GM19239 (cell line): ENCODE results near the gene TIA1.
"Not testable (repeated sequence)": the region's sequence is repeated elsewhere in the genome, so short reads cannot be mapped to it uniquely, and the experiment has no call there.

Experiments used
- DNase-seq: peaks from one replicate; pipeline ENCODE4 v3.0.0; 2011; ENCODE audit warnings: low spot score; ENCODE audit not compliant: insufficient read length
- FAIRE-seq: peaks from 2 replicates; lab custom pipeline; 2011; peaks lifted over from hg19 to GRCh38; lab: Jason Lieb, UNC

TIA1 gene

DNA sequence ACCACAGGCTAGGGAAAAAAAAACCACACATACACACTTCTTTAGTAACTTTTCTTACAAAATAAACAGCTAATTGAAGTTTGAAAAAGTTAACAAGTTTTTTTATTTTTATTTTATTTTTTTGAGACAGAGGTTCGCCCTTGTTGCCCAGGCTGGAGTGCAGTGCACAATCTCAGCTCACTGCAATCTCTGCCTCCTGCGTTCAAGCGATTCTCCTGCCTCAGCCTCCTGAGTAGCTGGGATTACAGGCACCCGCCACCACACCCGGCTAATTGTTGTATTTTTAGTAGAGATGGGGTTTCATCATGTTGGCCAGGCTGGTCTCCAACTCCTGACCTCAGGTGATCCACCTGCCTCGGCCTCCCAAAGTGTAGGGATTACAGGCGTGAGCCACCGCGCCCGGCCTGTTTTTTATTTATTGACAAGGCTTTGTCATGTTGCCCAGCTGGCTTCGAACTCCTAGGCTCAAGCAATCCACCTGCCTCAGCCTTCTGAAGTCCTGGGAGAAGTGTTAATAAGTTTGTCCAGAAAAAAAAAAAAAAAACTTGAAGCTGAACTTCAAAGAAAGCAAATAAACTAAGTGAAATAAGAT lies 78.7 kb downstream of the TIA1 start:
- DNase-seq, FAIRE-seq: not testable (repeated sequence)

DNA sequence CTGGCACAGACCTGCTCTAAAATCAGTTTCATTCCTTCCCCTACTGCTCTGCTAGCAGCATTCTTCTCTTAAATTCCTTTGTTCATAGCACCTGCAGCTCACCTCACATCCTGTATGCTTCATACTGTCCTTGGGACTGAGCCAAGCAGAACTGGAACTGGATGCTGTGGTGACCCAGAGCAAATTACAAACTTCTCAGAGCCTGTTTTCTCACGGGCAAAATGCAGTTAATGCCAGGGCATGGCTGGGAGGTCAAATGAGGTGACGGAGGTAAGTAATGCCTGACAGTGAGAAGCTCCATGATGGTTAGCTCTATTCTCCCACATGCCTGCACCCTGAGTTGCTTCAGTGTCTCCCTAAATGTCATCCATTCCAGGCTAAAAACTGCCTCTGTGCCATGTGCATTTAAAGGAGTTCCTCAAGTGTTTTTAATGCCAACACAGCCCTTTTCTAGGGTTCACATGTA lies 87.3 kb downstream of the TIA1 start:
- DNase-seq (peak; percentile 28), FAIRE-seq (no peak)

DNA sequence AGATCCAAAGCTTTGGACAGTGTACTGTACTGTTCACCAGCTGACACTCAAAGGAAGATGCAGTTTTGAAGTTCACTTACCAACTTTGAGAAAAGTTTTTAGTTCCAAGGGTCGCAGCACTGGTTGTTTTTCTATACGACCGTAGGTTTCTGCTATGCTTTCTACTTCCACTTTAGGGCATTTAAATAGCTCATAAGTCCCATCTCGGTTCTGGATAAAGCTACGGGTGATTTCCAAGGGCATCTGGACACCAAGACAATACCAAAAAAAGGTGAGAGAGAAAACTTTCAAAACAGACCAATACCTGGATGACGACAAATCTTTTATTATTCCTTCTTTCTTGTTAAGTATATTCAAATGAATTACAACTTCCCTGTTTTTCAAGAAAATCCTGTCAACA lies 87.9 kb downstream of the TIA1 start:
- no peak for FAIRE-seq

More for the DNA sequence above, 87.9 kb downstream of the TIA1 start:
- no peak for DNase-seq
